ENCODE data around the gene FCRLB. TPM values are rescaled to one million over a fixed set of nuclear protein-coding genes. Genes with fewer than 3 reads are reported as not detected.

The FCRLB gene
- total and polyA plus RNA-seq, 2 of the 13 experiments (the other 11 are each of a cell fraction or from before 2014, with no cell fraction given) = 0.08 to 0.11 TPM

GRCh38 chr1:161702250-161702649, 19.1 kb upstream of the FCRLB start (continued):
- TF ChIP-seq MED8 (CRISPR knock-in tag; IDR thresholded peaks at IDR 0.05; ENCODE audit: insufficient replicate concordance) (no peak), NFIC (IDR thresholded peaks at IDR 0.05; ENCODE audit: low read length) (no peak), STAG1 (CRISPR knock-in tag; IDR thresholded peaks at IDR 0.05) (no peak), ZNF264 (CRISPR knock-in tag; IDR thresholded peaks at IDR 0.05) (peak; percentile 60; the same call in 1 of the 2 replicates), ZNF607 (CRISPR knock-in tag; IDR thresholded peaks at IDR 0.05; ENCODE audit: borderline replicate concordance) (no peak), ZNF142 (CRISPR knock-in tag; IDR thresholded peaks at IDR 0.05) (no peak), ZNF230 (CRISPR knock-in tag; IDR thresholded peaks at IDR 0.05) (no peak), NRL (CRISPR knock-in tag; IDR thresholded peaks at IDR 0.05; ENCODE audit: borderline replicate concordance) (no peak), RXRB (CRISPR knock-in tag; IDR thresholded peaks at IDR 0.05; ENCODE audit: borderline replicate concordance) (peak; percentile 85), FOSL1 (CRISPR knock-in tag; IDR thresholded peaks at IDR 0.05; ENCODE audit: borderline replicate concordance) (no peak), U2AF2 (IDR thresholded peaks at IDR 0.05; ENCODE audit: low read depth, low read length) (no peak), TAF15 (IDR thresholded peaks at IDR 0.05; ENCODE audit: low read depth, low read length, poor library complexity, severe bottlenecking) (no peak), DPF2 (CRISPR knock-in tag; IDR thresholded peaks at IDR 0.05; ENCODE audit: borderline replicate concordance, low read depth) (peak; percentile 77), HDAC2 (CRISPR knock-in tag; IDR thresholded peaks at IDR 0.05) (peak; percentile 94), ZMYM4 (CRISPR knock-in tag; IDR thresholded peaks at IDR 0.05) (peak; percentile 83), PITX1 (CRISPR knock-in tag; IDR thresholded peaks at IDR 0.05) (peak; percentile 99), ZNF724P (CRISPR knock-in tag; IDR thresholded peaks at IDR 0.05; ENCODE audit: borderline replicate concordance) (no peak), HNRNPK (IDR thresholded peaks at IDR 0.05; ENCODE audit: low read depth, low read length, poor library complexity, severe bottlenecking) (no peak), ZNF263 (CRISPR knock-in tag; IDR thresholded peaks at IDR 0.05) (no peak), ZNF124 (CRISPR knock-in tag; IDR thresholded peaks at IDR 0.05) (peak; percentile 78; the same call in 1 of the 2 replicates), ZNF777 (CRISPR knock-in tag; IDR thresholded peaks at IDR 0.05) (no peak)
- TF ChIP-seq, protein P1, sequence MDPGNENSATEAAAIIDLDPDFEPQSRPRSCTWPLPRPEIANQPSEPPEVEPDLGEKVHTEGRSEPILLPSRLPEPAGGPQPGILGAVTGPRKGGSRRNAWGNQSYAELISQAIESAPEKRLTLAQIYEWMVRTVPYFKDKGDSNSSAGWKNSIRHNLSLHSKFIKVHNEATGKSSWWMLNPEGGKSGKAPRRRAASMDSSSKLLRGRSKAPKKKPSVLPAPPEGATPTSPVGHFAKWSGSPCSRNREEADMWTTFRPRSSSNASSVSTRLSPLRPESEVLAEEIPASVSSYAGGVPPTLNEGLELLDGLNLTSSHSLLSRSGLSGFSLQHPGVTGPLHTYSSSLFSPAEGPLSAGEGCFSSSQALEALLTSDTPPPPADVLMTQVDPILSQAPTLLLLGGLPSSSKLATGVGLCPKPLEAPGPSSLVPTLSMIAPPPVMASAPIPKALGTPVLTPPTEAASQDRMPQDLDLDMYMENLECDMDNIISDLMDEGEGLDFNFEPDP (CRISPR knock-in tag; conservative IDR thresholded peaks at IDR 0.05) = no peak
- TF ChIP-seq, protein P2, sequence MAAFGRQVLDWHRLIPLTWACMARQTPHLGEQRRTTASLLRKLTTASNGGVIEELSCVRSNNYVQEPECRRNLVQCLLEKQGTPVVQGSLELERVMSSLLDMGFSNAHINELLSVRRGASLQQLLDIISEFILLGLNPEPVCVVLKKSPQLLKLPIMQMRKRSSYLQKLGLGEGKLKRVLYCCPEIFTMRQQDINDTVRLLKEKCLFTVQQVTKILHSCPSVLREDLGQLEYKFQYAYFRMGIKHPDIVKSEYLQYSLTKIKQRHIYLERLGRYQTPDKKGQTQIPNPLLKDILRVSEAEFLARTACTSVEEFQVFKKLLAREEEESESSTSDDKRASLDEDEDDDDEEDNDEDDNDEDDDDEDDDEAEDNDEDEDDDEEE (CRISPR knock-in tag; IDR thresholded peaks at IDR 0.05) = no peak
- TF ChIP-seq, protein P3, sequence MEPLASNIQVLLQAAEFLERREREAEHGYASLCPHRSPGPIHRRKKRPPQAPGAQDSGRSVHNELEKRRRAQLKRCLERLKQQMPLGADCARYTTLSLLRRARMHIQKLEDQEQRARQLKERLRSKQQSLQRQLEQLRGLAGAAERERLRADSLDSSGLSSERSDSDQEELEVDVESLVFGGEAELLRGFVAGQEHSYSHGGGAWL (CRISPR knock-in tag; IDR thresholded peaks at IDR 0.05) = no peak

Measured in HepG2 (cell line).